ELF-1 (cell line): Measurements from ENCODE around the gene ATF1.
"Not testable (repeated sequence)": the region's sequence is repeated elsewhere in the genome, so short reads cannot be mapped to it uniquely, and the experiment has no call there.

Source experiments
- DNase-seq: peaks from one replicate; pipeline ENCODE4 v3.0.0-alpha.2; 2016; ENCODE audit warnings: low read depth, low spot score

ATF1 gene

DNA sequence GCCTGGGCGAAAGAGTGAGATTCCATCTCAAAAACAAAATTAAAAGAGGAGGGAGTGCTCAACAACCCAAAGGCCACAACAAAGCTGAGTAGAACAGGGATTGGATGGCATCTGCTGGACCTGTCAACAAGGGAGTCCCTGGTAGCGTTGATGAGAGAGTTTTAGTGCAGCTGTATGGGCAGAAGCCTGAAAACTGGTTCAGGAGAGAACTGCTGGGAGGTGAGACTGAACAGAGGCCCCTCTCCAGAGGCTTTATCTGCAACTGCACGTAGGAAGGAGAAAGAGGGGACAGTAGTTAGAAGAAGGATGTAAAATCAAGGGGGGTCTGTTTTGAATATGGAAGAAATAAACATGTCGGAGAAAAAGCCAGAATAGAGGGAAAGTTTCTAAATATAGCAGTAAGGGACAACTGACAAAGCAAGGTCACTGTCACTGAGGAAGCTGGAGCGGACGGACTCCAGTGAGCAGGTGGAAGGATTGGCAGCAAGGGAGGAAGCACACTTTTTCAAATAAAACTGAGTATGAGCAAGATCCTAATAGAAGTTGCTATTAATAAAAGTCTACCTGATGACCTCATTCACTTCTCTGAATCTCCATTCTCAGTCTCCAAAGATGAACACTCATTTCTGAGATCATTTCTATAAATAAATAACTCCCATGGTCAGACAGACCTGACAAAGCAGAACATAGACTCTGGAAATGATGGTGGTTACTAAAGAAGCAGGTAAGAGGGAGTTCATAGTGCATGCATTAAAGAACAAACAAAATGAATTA, 11.8 kb upstream of the ATF1 start:
- no peak for DNase-seq

DNA sequence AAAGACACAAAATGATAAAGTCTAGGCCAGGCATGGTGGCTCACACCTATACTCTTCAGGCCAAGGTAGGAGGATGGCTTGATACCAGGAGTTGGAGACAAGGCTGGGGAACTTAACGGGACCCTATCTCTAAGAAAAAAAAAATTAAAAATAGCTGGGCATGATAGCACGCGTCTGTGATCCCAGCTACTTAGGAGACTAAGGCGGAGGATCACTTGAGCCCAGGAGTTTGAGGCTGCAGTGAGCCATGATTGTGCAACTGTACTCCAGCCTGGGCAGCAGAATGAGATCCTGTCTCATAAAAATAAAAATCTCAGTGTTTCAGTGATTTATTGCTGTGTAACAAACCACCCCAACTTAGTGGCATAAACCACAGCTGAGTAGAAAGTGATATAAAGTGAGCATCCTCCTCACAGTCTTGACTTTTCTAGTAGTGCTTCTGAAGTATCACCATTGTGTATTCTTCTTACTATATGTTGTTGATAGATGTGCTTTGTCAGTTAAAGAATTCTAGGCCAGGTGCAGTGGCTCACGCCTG, 10.6 kb upstream of the ATF1 start:
- DNase-seq: no peak

DNA sequence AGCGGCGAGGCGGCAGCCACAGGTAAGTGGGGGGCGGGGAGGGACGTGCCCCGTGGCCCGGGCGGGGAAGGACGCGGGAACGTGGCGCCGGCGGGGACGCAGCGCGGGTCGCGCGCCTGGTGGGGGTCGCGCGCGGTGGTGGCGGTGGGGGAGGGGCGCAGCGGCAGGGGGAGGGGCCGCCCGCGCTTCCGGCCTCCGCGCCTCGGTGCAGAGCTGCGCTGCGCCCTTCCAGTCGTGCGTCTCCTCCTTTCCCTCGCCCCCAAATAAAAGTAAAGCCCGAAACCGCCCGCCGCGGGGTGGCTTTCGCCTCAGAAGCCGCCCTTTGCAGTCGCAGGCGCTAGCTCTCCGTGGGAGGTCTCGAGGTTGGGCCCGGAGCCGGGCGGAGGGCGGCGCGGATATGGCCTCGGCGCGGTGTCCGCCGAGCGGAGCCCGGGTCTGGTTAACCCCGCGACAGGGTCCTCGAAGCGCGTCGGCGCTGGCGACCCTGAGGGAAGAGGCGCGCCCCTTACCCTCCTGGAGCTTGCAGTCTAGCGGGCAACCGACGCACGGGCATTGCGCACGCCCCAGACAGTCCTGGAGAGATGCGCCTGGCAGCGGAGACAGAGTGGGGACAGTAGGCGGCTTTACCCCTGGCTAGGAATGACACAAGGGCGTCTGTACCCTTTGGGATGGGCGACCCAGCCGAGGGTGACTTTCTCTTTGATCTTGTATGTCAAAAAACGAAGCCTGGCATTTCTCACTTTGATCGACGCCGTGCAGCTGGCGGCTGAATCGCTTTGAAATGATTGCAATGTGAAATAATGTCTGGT, 589 bp downstream of the ATF1 start:
- peak; percentile 65 for DNase-seq

DNA sequence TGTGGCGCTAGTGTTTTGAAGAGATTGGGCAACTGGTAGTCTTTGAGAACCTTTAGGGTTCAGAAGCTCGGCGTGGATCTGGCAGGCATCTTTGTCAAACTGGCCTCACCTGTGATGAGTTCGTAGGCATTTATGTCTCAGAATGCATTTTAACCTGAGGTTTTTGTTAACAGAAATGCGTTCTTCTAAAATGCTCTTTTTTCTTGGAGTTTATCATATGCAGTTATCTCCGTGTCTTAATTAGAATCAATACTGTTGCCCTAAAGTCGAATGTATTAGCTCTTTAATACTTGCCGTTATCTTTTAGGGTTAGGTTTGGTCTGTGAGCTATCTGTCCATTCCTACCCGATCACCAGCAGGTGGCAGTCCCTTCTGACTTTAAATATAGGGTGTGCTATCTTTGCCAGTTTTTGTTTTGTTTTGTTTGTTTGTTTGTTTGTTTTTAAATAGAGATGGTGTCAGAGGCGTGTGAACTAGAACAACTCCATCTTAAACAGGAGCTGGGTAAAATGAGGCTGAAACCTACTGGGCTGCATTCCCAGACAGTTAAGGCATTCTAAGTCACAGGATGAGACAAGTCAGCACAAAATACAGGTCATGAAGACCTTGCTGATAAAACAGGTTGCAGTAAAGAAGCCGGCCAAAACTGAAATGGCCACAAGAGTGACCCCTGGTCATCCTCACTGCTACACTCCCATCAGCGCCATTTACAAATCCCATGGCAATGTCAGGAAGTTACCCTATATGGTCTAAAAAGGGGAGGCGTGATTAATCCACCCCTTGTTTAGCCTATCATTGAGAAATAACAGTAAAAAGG, 1.4 kb downstream of the ATF1 start:
- peak; percentile 43 for DNase-seq

DNA sequence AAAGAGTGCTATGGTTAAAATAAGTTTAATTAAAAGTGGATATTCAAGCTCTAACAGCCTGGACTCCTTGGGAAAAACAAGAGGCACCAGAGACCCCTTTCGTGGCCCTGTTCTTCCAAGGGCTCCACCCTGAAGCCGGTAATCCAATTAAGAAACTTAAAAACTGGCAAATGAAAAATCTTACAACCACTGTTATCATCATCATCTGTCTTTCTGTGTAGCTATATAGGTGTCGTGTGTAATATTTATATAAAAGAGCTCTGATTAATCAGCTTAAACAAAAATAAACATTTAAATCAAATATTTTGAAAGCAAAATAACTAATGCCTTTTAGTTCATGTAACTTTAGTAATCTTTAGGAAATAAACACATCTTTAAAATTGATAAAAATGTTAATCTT, 4.5 kb downstream of the ATF1 start:
- no peak for DNase-seq

DNA sequence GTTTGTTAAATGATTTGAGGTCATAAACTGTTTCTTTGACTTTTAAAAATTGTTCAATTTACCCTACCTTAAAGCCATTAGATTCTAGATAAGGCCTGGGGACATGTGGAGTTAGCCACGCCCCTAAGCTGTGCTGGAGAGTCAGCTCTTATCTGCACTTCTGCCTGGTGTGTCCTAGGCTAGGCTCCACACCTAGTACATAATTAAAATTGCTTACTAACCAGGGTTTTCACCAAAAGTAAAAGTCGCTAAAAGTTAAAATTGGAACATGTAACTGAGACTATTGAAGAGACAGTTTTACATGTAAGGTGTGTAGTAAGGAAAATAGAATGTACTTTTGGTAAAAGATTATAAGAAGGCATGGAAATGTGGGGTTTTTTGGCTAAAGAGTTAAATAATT, 4.9 kb downstream of the ATF1 start:
- not testable (repeated sequence) for DNase-seq

DNA sequence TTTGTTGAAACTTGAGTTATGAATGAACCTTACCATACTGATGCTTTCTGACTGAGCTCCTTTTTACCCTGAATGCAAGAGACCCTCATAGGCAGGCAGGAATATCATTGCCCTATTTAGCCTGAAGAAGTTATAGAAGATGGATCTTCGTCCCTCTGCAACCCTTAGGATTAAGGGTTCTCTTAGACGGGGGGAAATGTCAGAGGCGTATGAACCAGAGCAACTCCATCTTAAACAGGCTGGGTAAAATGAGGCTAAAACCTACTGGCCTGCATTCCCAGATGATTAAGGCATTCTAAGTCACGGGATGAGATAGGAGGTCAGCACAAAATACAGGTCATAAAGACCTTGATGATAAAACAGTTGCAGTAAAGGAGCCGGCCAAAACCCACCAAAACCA, 7.5 kb downstream of the ATF1 start:
- DNase-seq: no peak

DNA sequence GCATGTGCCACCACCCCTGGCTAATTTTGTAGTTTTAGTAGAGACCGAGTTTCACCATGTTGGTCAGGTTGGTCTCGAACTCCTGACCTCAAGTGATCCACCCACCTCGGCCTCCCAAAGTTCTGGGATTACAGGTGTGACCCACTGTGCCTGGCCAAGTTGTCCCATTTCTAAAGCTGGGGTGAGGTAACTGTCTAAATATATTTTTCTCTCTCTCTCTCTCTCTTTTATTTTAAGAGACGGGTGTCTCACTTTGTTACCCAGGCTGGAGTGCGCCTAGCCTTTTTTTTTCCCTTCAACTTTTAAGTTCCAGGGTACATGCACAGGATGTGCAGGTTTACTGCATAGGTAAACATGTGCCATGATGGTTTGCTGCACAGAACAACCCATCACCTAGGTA, 8.6 kb downstream of the ATF1 start:
- no peak for DNase-seq

DNA sequence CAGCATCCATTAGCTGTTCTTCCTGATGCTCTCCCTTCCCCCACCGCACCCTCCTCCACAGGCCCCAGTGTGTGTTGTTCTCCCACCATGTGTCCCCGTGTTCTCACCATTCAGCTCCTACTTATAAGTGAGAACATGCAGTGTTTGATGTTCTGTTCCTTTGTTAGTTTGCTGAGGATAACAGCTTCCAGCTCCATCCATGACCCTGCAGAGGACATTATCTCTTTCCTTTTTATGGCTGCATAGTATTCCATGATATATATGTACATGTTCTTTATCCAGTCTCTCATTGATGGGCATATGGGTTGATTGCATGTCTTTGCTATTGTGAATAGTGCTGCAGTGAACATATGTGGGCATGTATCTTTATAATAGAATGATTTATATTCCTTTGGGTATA, 9.0 kb downstream of the ATF1 start:
- no peak for DNase-seq

DNA sequence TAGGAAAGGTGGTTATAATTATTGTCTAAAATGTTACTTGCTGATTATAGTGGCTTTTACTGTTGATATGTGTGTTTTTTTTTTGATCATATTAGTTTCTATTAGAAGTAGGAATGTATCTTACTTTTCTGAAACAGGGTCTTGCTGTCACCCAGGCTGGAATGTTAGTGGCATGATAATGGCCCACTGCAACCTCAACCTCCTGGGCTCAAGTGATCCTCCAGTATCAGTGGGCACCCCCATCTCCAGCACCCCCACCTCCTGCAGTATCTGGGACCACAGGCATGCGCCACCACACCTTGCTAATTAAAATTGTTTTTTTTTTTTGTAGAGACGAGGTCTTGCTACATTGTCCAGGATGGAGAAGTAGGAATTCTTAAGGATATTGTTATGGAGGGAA, 11.3 kb downstream of the ATF1 start:
- DNase-seq: no peak

DNA sequence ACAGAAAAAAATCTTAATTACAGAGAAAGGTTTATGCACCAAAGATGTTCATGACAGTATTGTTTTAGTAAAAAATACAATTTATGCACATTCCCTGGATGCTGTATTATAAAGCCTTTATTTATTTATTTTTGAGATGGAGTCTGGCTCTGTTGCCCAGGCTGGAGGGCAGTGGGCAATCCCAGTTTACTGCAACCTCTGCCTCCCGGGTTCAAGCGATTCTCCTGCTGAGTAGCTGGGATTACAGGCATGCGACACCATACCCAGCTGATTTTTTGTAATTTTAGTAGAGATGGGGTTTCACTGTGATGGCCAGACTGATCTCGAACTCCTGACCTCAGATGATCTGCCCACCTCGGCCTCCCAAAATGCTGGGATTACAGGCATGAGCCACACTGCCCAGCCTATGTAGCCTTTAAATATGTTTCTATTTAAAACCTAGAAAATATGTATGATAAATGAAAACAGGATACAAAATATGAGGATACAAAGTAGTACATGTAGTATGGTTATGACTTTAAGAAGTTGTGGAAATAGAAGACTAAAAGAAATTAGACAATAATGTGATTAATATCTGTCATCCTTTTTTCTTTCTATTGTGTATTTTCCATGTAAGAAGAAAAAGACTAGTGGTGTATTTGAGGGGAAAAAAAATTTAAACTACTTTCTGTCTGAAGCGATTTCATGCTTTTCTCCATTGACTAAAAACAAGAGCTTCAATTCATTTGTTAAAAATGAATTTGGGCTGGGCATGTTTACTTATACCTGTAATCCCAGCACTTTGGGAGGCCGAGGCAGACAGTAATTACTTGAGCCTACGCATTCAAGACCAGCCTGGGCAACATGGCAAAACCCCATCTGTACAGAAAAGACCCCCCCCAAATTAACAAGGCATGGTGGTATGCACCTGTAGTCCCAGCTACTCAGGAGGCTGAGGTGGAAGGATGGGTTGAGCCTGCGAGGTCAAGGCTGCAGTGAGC, 13.1 kb downstream of the ATF1 start:
- no peak for DNase-seq

DNA sequence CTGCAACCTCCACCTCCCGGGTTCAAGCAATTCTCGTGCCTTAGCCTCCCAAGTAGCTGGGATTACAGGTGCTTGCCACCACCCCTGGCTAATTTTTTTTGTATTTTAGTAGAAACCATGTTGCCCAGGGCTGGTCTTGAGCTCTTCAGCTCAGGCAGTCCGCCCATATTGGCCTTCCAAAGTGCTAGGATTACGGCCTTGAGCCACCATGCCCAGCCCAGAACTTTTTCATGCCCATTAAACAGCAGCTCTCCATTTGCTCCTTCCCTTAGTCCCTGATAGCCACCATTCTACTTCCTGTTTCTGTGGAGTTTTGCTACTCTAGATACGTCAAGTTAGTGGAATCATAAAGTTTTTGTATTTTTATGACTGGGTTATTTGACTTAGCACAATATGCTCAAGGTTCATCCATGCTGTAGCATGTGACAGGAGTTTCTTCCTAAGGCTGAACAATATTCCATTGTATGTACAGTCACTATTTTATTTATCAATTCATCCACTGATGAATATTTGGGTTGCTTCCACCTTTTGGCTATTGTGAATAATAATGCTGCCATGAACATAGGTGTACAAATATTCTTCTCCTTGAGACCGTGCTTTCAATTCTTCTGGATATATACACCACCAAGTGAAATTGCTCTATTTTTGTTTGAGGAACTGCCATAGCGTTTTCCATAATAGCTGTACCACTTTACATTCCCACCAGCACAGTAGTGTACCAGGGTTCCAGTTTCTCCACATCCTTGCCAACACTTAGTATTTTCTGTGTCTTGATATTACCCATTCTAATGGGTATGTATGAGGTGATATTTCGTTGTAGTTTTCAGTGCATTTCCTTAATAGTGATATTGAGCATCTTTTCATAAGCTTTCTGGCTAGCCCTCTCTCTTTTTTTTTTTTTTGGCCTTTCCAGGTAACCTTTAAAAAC, 15.0 kb downstream of the ATF1 start:
- DNase-seq: no peak

DNA sequence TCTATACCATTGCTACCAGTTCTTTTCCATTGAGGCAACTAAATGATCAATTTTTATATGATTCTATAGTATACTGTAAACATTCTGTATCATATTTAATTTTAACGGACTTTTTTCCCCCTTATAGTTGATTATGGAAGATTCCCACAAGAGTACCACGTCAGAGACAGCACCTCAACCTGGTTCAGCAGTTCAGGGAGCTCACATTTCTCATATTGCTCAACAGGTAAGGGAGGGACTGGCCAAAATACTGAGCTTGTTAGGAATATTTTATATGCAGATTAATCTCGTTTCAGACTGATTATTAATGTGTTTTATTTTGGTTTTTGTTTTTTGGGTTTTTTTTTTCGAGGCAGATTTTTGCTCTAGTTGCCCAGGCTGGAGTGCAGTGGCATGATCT, 16.1 kb downstream of the ATF1 start:
- no peak for DNase-seq

DNA sequence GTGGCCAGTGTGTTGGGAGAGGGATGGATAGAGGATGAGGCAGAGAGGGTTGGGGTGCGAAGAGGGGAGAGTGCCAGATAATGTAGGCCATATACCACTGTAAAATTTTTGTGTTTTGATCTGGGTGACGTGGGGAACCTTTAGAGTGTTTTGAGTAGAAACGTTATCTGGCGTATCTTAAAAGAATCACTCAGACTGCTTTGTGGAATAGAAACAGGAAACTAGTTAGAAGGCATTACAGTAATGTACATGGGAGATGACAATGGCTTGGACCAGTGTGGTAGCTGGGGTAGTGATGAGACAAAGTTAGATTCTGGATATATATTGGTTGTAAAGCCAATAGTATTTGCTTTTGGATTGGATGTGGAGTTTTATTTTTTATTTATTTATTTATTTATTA, 20.6 kb downstream of the ATF1 start:
- DNase-seq: no peak

DNA sequence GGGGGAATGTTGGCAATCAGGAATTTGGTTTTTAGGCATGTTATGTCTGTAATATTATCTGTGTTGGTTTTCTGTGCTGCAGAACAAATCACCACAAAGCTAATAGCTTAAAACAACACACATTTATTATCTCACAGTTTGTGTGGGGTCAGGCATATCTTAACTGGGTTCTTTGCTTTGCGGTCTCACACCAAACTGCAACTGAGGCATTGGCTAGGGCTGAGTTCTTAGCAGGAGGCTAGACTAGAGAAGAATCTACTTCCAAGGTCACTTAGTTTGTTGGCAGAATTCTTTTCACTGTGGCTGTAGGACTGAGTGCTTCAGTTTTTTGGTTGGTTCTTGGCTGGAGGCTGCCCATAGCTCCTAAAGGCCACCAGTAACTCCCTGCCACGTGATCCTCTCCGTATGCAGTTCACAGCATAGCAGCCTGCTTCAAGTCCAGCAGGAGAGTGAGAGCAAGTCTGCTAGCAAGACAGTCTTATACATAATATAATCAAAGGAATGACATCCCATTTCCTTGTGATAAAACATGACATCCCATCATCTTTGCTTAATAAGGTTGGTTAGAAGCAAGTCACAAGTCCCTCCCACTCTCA, 21.6 kb downstream of the ATF1 start:
- DNase-seq: no peak

DNA sequence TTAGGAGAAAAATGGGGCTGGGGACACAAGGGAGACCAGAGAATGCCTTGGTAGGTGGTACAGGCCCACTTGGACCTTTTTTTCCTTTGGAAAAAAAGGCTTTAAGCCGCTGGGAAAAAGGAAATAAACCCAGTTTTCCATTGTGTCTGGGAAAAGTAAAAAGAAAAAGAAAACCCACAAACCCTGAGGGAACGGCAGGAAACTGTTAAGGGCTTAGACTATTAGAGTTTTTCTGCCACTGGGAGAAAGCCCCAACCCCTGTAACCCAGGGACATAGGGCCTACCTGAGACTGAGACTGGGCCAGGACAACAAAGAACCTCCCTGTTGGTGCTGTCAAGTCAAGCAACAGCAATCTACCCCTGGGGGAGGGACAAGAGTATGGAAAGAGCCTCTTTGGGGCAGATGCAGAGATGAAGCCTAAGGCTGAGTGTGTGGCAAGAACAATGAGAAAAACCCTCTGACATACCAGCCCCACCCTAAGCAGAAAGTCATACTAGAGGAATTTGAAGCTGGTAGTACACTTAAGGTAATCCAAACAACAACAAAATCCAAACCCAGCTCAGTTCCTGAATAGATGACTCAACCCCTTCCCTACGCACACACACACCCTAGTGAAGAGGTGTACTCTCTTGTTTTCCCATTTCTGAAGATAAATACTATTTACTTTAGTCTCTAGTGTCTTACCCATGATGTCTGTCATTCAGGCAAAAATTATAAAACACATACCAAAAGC, 22.8 kb downstream of the ATF1 start:
- DNase-seq: peak; percentile 89

DNA sequence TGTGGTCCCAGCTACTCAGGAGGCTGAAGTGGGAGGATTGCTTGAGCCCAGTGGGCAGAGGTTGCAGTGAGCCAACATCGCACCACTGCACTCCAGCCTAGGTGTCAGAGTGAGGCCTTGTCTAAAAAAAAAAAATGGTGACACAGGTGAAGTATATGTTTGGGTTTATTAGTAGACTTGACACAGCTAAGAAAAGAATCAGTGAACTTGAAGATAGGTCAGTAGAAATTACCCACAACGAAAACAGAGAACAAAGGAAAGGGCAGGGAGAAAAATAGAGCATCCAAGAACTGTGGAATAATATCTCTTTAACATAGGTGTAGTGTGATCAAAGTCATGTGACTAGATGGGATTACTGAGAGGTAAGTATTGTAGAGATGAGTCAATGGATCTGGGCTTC, 23.7 kb downstream of the ATF1 start:
- DNase-seq: no peak

DNA sequence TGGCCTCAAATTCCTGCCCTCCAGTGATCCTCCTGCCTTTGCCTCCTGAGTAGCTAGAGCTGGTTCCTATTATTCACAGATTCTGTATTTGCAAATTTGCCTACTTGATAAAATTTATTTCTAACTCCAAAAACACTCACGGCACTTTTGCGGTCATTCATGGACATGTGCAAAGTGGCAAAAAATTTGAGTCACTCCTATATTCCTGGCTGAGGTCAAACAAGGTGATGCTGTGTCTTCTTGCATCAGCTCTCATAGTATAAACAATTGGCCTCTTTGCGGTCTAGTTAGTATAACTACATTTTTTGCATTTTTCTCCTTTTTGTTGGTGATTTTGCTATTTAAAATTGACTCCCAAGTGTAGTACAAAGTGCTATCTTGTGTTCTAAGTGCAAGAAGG, 24.7 kb downstream of the ATF1 start:
- no peak for DNase-seq

DNA sequence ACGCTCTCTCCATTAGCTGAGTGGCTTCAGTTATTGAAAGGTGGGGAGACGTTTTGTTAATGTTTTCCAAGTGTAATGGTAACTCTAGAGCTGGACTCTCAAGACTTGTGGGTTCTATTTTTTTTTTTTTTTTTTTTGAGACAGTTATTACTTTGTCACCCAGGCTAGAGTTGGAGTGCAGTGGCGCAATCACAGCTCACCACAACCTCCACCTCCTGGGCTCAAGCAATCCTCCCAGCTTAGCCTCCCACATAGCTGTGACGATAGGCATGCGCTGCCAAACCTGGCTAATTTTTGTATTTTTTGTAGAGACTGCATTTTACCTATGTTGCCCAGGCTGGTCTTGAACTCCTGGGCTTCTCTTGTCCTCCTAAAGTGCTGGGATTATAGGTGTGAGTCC, 26.2 kb downstream of the ATF1 start:
- DNase-seq: no peak
